Panc1 (cell line): ENCODE measurements around the gene KCND3.

Experiments
- CTCF ChIP-seq: fragments of 450-650 bp; IDR thresholded peaks from 2 replicates; pipeline ENCODE4 v1.5.1; 2017; ENCODE audit warnings: mild to moderate bottlenecking
- POLR2AphosphoS5 ChIP-seq: IDR thresholded peaks from 2 replicates; pipeline ENCODE4 v1.6.1; 2012; ENCODE audit warnings: mild to moderate bottlenecking, low read depth, low read length, moderate library complexity
- REST ChIP-seq, 2 experiments: IDR thresholded peaks; 2 replicates each; pipeline ENCODE4 v1.6.1; 2011 to 2012; ENCODE audit warnings: low read depth in 2 of 2, control low read depth in 1 of 2, low read length in 1 of 2, mild to moderate bottlenecking in 1 of 2, moderate library complexity in 1 of 2; ENCODE audit not compliant: insufficient read depth in 1 of 2
- SIN3A ChIP-seq: IDR thresholded peaks from 2 replicates; pipeline ENCODE4 v1.6.1; 2012; ENCODE audit warnings: low read depth, mild to moderate bottlenecking, low read length, moderate library complexity, borderline replicate concordance; ENCODE audit not compliant: insufficient read depth

GRCh38 chr1:111779546-111779945, 209.9 kb downstream of the KCND3 start:
- no peak for TF ChIP-seq CTCF
- no peak for TF ChIP-seq POLR2AphosphoS5
- TF ChIP-seq SIN3A = no peak
- no peak for TF ChIP-seq REST (IDR thresholded peaks at IDR 0.05; ENCODE audit: insufficient read depth in 1 of 2, low read depth in 2 of 2, low read length in 1 of 2)
